ENCODE data around the gene GALNT7.

The GALNT7 gene

DNA sequence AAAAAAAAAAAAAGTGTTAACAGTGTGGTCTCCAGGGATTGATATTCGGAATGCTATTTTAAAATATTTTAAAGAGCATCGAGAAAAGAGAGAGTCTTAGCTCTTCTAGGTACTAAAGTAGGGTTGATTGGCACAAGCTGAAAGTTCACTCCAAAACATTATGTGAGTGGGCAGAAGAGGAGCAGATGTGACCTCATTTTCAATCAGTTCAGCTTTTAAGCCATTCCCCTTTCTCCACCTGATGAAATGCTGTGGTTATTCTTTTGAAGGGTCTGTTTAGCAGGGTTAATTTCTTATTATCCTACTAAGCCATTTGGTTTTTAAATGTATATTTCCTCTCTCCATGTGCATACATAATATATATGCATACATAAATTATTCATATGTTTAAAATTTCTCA is 69.2 kb downstream of the GALNT7 start:
- DNase-seq = no peak

DNA sequence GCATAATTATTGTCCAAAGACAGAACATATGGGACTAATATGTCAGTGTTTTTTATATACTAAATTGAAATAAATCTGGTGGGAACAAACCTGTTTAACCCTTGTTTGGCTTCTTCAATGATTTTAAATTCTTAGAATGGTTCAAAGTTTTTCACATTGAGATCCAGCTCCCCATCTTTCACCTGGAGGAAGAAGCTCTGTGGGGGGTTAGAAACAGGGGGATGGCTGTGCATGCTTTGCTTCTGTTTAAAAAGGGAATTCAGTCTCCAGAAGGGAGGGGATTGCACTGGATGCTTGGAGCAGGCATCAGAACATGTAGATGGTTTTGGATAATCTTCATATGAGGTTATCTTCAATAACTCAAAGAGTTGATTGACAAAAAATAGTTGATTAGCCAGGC is 72.1 kb downstream of the GALNT7 start:
- DNase-seq = no peak

DNA sequence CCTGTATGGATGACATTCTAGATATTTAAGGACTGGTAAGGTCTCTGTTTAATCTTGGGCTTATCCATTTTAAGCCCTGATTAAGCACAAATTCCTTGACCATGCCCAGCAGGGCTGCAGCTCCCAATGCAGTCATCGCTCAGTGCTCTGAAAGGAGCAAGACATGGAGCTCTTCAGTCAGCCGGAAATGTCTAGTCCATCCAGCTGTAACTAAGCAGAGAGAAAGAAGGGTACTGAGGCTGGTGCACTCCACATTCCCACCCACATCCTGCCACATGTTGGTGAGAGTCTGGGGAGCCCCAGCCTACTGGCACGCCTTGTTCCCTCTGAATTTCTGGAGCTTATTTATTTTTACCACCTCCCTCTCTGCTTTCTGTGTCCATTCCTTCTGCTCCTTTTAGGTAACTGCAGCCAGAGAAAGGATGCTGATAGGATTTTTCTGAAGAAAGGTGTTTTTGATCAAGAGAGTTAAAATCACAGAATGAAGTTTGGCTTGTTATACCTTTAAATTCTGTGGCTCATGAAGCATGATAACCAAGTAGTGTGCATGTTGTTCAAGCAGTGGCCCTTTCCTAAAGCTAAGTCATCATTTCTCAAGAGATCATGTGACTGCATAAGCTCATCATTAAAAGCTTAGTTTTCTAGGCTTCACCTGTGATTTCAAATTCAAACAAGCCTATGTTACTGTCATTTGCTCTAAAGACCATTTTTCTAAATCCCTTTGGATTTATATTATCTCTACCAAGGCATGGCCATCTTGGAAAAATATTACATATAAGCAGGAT is 74.0 kb downstream of the GALNT7 start:
- DNase-seq = no peak

DNA sequence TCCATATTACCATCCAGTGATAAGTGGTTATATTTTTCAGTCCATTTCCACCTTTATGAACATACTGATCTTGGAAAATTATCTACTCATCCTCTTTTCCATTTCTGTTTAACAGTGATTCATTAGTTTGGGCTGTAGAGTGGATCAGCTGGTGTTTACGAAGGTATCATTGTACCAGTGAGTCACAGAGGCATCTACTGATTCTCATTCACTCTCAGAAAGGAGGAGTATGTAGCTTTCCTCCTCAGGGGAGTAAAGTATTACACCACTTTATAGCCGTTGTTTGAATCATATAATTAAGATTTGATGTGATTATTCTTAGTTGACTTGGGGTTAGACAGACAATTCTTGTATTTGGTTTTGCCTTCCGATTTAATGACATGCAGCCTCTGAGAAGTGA is 74.7 kb downstream of the GALNT7 start:
- DNase-seq = no peak

DNA sequence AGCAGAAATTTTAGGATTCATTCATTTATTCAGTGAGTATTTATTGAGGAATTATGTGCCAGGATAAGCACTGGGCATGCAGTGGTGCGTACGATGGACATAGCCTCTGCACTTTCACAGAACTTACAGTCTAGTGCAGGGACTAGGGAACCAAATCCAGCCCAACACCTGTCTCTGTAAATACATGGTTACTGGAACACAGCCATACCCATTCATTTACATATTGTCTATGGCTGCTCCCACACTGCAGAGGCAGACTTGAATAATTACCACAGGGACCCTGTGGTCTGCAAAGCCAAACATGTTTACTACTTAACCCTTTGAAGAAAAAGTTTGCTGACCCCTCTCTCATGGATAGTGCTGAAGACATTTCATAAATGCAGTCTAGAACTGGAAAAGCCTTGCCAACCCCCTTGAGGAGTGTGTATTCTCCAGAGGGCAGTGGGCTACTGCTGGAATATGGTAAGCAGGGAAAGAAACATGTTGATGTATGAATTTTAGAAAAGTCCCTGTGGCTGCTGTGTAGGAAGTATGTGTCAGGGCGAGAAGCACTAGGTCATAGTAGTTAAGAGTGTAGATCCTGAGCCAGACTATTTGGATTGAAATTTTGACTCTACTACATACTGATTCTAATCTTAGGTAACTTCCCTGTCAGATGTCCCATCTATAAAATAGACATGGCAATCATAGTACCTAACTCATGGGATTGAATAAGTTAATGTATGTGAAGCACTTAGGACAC is 75.5 kb downstream of the GALNT7 start:
- DNase-seq = no peak

DNA sequence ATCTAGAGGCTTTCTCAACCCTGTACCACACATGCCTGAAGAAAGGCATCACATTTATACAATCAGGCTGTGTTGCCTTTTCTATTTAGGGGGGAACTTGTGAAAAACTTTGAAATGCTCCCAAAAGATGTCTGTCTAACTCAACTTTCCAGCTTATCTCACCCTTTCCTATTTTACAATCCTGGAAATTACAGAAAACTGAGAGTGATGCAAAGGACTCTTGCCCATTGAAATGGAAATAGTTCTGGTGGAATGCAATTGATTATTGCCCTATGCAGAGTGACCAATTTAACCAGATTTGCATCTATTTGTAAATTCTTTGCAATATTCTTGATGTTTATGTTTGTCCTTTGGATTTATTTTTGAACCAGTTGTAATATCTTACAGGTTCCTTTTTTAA is 77.3 kb downstream of the GALNT7 start:
- no peak for DNase-seq

DNA sequence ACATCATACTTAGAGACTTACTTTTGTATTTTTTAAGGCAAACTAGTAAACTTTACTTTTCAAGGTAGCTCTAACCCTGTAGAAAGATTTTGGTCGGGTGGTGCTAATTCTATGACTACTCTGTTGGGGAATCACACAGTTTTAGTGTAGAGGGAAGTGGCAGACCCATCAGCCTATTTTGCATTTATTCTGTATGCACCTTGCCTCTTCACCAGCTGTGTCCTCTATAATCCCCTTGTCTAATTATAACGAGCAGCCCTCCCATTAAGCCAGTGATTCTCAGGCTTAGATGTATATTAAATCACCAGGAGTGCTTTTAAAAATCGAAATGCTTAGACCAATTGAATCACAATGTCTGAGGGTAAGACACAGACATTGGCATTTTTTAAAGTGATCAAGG is 78.1 kb downstream of the GALNT7 start:
- DNase-seq = no peak

DNA sequence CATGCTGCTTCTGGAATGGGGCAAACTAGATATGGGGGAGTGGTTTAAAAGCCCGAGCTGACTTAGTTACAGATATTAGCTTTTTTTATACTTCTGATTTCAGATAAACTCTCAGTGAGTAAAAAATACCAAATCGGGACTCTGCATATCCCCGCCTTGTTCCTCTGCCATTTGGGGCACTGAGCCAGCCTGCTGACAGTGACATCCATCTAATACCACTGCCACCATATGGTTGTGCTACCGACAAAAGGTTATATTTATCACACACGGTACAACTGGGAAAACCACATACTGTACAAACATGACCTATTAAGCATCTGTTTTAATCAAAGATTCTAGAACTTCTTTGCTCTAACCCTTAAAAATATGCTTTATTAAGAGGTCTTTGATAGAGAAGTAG is 78.7 kb downstream of the GALNT7 start:
- peak; percentile 29 for DNase-seq

DNA sequence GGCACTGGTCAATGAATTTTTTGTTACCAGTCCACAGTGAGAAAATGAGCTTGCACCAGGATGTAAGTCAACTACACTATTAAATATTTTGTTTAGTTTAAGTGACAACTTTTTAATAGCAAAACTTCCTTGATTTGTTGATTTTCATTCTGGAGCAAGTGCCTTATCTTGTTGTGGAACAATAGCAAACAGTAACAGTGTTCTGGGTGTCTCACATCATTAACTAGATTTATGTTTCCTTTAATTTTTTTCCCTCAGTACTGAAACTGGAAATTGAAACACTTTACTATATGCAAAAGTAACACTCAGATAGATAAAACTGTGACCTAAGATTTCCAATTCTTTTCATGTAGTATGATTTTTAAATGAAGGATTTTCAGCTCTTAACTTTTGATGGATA is 80.1 kb downstream of the GALNT7 start:
- DNase-seq = no peak

DNA sequence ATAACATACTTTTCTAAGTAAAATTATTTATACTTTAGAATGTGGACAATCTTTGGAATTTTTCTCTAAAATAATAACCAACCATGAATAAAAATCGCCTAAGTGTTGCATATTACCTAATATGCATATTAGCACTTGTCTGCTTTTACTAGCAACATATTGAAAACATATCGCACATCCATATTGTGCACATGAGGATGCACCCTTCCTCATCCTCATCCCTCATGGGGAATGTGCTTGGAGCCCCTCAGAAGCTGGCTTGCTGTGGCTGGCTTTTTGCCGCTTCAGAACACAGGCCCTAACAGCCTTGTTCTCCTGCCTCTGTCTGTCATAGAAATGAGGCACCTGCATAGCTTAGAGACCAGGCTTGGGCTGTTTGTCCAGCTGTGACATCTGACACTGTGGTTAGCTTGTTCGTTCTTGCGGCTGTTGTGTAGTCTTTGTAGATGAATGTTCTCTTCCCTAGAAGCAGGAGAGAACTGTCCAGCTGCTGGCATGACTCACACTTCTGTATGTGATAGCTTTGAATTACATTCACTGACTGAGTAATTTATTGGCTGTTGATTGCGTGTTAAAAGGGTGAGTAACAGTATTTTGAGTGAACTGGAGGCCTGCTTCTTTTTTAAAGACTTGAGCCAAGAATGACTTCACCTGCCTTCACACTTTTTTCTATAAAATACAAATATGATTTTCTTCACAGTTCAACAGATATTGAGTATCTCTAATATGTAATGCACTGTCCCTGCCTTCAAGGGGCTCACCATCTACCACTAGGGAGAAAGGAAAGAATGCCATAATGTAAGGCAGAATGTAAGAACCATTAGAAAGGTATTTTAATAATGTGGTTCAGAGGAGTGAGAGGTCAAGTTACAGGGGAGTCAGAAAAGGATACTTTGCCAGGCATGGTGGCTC is 83.7 kb downstream of the GALNT7 start:
- peak; percentile 90 for DNase-seq

DNA sequence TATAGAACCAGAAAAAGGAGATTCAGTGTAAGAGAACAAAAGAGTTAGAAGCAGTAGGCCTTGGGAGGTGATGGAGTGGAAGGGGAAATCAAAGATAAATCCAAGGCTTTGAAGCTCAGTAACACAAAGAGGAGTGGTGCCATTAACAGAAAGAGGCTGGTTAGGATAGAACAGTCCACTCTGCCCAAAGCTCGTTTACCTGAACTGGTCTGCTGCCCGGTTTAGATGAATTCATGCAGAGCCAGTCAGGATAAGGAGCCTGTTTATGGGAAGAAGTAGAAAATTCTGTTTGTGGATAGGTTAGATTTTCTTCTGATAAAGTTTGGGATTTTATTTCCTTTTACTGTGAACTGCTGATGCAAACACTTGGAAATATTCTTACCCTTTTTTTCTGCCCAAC is 85.0 kb downstream of the GALNT7 start:
- DNase-seq = no peak

DNA sequence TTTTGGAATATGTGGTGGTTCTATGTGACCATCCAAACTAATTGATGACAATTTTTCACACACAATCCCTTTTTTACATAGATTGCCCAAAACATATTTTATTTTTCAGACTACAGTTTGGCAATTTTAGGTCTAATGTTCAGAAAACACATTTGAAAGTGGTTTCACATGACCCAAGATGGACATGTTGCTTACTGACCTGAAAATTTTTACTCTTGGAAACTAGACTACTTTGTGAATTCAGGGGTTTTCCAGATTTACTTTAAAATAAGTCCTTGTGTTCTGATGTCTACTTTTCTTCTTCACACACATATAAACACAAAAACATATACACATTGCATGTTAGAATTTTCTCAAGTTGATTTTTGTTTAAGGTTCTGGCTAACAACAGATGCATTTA is 86.0 kb downstream of the GALNT7 start:
- DNase-seq = no peak

DNA sequence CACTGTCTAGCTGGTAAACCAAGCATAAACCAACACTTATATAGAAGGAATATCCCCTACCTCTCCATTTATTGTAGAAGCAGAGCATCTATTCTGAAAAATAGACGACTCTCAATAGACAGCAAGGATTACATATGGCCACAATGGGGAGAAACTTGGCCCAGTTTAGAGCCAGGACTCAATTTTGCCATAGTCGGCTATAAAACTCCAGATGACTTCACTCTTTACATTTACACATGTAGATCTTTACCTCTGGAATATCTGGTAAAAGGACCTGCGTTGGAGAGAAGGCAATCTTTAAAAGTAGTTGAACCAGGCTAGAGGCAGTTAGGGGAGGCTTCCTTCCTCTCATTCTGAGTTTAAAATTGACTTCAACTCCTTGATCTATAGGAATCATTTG is 88.2 kb downstream of the GALNT7 start:
- DNase-seq = no peak

DNA sequence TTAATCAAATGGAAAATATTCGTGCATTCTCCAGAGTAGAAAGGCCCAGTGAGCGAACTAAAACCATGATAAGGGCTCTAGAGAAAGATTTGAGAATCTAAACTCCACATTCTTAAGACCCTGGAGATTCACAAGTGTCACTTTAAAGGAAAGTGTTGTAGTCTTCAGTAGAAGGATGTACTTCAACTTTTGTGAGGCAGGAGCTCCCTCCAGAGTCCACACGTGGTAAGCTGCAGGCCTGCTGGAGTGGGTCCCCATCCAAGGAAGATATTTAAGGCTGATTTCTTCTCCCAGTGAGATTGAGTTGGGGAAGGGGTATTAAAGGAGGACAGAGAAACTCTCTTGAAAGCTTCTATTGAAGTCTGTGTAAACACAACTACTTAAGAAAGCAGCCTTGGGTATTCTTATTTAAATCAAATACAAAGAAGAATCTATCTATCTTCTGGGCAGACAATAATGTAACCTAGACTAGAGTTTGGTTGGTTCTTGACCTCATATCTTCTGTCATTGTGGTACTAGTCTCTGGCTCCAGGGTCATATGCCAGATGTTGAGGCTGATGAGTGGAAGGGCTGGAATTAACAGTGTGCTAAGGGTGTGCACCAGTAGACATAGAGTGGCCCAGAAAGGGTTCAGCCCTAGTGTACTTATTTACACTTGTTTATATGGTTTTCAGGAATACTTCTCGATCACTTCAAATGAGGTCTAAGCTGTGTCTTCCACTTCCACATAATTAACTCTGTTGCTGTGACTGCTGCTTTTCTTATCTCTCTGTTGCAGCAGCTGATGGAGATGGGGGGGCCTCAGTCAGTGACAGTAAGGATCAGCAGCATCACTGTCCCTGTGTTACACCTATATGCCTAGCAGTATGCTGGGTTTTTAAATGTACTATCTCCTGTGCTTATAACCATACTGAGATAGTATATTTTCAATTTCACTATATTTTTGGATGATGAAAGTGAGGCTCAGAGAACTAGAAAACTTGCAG is 89.4 kb downstream of the GALNT7 start:
- peak; percentile 86 for DNase-seq

DNA sequence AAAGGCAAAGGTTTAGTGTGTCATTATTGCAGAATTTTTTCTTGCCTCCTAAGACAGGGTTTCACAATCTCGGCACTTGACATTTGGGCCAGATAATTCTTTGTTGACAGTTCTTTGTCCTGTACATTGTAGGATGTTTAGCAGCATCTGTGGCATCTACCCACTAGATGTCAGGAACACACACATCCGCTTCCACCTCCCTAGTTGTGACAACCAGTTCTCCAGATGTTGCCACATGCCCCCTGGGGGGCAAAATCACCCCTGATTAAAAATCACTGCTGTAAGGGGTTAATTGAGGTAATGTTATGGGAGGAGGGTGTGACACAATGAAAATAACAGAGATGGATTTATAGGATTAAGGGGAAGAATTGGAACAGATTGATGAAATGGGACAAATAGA is 90.3 kb downstream of the GALNT7 start:
- no peak for DNase-seq

DNA sequence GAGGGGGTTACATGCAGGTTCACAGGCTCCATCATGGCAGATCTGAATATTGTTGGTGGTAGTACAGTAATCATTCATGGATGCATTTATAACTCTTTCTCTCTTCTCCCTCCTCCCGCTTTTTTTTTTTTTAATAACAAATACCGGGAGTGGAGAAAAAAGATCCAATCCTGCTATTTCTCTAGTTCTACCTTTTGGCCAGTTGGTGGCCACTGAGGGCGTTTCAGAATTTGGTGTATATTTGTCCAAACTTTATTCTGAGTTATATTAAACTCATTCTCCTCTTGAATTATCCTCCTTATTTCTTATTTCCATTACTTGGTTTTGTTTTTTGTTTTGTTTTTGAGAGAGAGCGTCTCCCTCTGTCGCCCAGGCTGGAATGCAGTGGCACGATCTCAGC is 90.7 kb downstream of the GALNT7 start:
- DNase-seq = no peak

DNA sequence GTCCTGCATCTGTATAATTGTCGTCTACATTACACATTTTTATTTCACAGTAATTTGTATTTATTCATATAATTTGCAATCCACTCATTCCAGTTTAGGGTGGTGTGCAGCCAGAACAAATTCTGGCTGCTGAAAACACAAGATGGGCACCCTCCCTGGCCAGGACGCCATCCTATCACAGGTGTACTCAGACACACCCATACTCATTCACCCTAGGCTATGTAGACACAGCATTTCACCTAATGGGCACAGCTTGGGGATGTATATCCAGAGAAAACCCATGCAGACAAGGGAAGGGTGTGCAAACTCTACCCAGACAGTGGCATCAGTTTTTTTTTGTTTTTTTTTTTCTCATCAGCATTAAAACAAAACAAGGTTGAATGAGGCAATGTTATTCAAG is 92.4 kb downstream of the GALNT7 start:
- DNase-seq = no peak

DNA sequence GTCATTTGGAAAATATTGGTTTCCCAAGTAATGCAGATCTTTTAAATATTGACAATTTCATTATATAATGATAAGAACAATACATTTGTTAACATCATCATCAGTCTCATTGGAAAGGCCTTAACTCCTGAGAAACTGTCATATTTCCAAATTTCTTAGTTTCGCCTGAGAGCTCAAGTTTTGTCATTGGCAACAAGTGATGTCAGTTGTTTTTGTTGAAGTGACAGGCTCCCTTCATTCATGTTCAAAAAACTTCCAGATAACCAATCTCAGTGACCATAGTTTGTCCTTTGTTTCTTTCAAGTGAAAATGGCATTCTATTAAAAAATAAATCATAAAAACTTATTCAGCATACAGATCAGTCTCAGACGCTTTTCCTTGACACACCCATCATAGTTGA is 93.8 kb downstream of the GALNT7 start:
- no peak for DNase-seq

DNA sequence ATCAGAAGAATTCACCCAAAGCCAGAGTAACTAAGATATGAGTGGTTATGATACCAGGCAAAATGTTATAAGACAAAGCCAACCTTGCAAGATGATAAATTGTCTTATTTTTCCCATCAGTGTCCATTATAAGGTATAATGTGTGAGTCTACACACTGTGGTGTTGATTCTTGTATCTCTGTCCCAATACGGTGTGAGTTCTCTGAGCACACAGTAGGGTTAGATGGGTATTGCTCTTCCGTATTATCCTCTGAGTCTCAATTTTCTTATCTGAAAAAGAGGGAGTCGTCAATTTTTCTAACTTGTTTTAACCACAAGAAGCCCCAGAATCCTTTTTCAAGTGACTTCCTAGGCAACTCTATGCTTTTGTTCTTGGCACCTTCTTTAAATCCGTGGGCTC is 95.6 kb downstream of the GALNT7 start:
- no peak for DNase-seq

DNA sequence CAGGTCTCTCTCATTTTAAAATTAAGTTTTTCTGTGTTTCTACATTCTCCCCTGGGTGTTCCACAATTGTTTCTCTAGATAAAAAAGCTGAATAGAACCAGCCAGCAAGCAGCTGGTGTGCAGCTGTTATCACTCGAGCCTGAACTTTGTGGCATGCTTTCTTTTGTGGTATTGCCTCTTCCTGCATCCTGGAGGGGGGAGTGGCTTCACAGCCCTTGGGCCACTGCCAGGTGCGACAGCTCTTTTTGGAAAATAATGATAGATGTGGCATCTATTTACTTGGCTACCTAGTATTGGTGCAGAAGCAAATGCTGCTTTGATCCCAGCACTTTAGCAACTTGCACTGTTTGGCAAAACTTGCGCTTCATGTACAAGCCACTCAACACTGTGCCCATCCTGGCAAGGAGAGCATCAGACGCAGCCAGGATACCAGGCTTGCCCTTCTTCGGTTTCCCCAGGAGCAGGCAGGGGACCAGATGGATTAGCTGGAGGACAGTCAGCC is 96.1 kb downstream of the GALNT7 start:
- peak; percentile 95 for DNase-seq

DNA sequence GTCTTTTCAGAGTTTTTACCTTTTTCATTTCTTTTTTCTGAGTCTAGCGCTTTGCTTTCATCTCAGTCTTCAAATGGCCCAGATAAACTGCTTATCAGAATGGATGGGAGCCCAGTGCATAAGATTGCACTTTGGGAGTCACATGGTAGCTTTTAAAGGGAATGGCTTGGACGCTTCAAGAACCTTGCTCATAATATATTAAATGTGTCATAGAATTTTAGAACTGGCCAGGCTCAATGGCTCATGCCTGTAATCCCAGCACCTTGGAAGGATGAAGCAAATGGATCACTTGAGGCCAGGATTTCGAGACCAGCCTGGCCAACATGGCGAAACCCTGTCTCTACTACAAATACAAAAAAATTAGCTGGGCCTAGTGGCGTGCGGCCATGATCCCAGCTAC is 97.1 kb downstream of the GALNT7 start:
- DNase-seq = no peak

DNA sequence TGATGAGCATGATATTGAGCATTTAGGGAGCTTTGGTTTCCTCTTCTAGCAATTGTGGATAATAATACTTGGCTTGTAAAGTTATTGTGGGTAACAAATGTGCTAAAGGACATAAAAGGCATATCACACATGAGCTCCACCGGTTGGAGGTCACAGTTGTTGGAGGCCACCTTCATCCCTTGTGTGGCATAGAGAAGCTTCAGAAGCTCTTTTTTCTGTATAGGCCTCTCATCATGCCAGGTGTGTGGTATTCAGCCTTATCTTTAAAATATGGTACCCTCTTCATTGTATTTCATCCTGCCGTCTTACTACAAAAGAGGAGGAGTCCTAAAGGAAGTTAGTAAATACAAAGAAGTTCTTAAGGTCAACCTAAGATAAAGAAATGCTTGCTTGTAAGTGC is 99.1 kb downstream of the GALNT7 start:
- no peak for DNase-seq

All from hematopoietic multipotent progenitor cell treated with erythropoietin and hydrocortisone succinate and interleukin-3 and kit ligand, for 4 days (in vitro differentiated cells).